NCI-H510A treated with DMSO at 0.1 percent for 48 hours (cell line): ENCODE data around the gene MYO1A.
A peak's percentile ranks its signal among the peaks of the same experiment; 100 is the strongest.
"Not testable (repeated sequence)": the region's sequence is repeated elsewhere in the genome, so short reads cannot be mapped to it uniquely, and the experiment has no call there.

Experiments used
- DNase-seq: peaks from one replicate; lab custom pipeline; 2025; lab: John Stamatoyannopoulos, UW

Gene MYO1A

GRCh38 chr12:57087010-57087690 lies 37.2 kb upstream of the MYO1A start:
- DNase-seq, result peak; percentile 34

- peak; percentile 50 for DNase-seq
Observed at GRCh38 chr12:57086493-57087009, 36.6 kb upstream of the MYO1A start.

- no peak for DNase-seq
Observed at GRCh38 chr12:57085999-57086492, 36.1 kb upstream of the MYO1A start.

- DNase-seq, result no peak
Observed at GRCh38 chr12:57080855-57081254, 30.9 kb upstream of the MYO1A start.

GRCh38 chr12:57079821-57080220 lies 29.9 kb upstream of the MYO1A start:
- DNase-seq, result no peak

- peak; percentile 99 for DNase-seq
Observed at GRCh38 chr12:57078519-57079404, 28.8 kb upstream of the MYO1A start, which contains the start of gene NEMP1. Gene NEMP1, minus strand, starts transcription at chr12:57078791. Its CDS starts 46 bp downstream, at chr12:57078745.

- not testable (repeated sequence) for DNase-seq
Observed at GRCh38 chr12:57073566-57074450, 23.9 kb upstream of the MYO1A start.

GRCh38 chr12:57072661-57073060 lies 22.7 kb upstream of the MYO1A start:
- DNase-seq, result no peak

- peak; percentile 82 for DNase-seq
Observed at GRCh38 chr12:57069523-57069922, 19.6 kb upstream of the MYO1A start.

GRCh38 chr12:57066245-57066644 lies 16.3 kb upstream of the MYO1A start:
- no peak for DNase-seq

GRCh38 chr12:57063991-57064685 lies 14.2 kb upstream of the MYO1A start:
- no peak for DNase-seq

- no peak for DNase-seq
Observed at GRCh38 chr12:57058454-57058853, 8.5 kb upstream of the MYO1A start.

- DNase-seq, result no peak
Observed at GRCh38 chr12:57057067-57057751, 7.3 kb upstream of the MYO1A start.

- no peak for DNase-seq
Observed at GRCh38 chr12:57055824-57056223, 5.9 kb upstream of the MYO1A start.

- DNase-seq, result not testable (repeated sequence)
Observed at GRCh38 chr12:57053901-57054300, 4.0 kb upstream of the MYO1A start.

- not testable (repeated sequence) for DNase-seq
Observed at GRCh38 chr12:57053146-57053545, 3.2 kb upstream of the MYO1A start.

GRCh38 chr12:57051011-57051410 lies 1.1 kb upstream of the MYO1A start:
- no peak for DNase-seq

- no peak for DNase-seq
Observed at GRCh38 chr12:57049119-57049446, 846 bp downstream of the MYO1A start.

- no peak for DNase-seq
Observed at GRCh38 chr12:57048423-57049118, 1.4 kb downstream of the MYO1A start.

GRCh38 chr12:57047981-57048380 lies 1.9 kb downstream of the MYO1A start:
- DNase-seq, result no peak
